CD4-positive, CD25-positive, alpha-beta regulatory T cell (primary cell): ENCODE data around the gene COX18. TPM values are rescaled to one million over a fixed set of nuclear protein-coding genes. Genes with fewer than 3 reads are reported as not detected.

ENCODE experiments used
- ATAC-seq, 2 donors: fragments of 150-1000 bp; cut with Tn5 transposase; one replicate each; pipeline ENCODE4 v1.10.0; 2021; ENCODE audit warnings: low read depth in 2 of 2, moderate number of reproducible peaks in 2 of 2, moderate library complexity in 1 of 2
- DNase-seq, 3 donors: peaks; one replicate each; pipeline versions ENCODE4 v3.0.0 to v3.0.0-alpha.2; 2012 to 2022; ENCODE audit warnings: mixed read lengths in 1 of 3
- H3K27ac ChIP-seq: one replicate; pipeline ENCODE4 v1.7.0; 2013; ENCODE audit warnings: mild to moderate bottlenecking, low read length; ENCODE audit not compliant: insufficient read depth, poor library complexity, severe bottlenecking
- H3K27me3 ChIP-seq: one replicate; pipeline ENCODE4 v1.7.0; 2013; ENCODE audit warnings: low read length; ENCODE audit not compliant: control insufficient read depth, insufficient read depth
- H3K36me3 ChIP-seq: one replicate; pipeline ENCODE4 v1.7.0; 2013; ENCODE audit warnings: mild to moderate bottlenecking, low read length, moderate library complexity; ENCODE audit not compliant: control insufficient read depth, insufficient read depth
- H3K4me1 ChIP-seq: 2 replicates; pipeline ENCODE4 v1.7.0; 2013; ENCODE audit warnings: mild to moderate bottlenecking, low read length; ENCODE audit not compliant: insufficient read depth, control insufficient read depth, poor library complexity, severe bottlenecking
- H3K4me3 ChIP-seq: one replicate; pipeline ENCODE4 v1.7.0; 2013; ENCODE audit warnings: low read depth, mild to moderate bottlenecking, low read length, moderate library complexity
- H3K9me3 ChIP-seq, 2 experiments: 1 replicate in 1 of 2; 2 replicates in 1 of 2; pipeline ENCODE4 v1.7.0; 2013; ENCODE audit warnings: low read length in 2 of 2, mild to moderate bottlenecking in 1 of 2, moderate library complexity in 1 of 2; ENCODE audit not compliant: control insufficient read depth in 2 of 2
- H3K27ac Mint-ChIP-seq, 3 donors: one replicate each; pipeline ENCODE4 v1.8.0; 2020 to 2022; ENCODE audit warnings: mild to moderate bottlenecking in 3 of 3, mixed read lengths in 3 of 3, moderate library complexity in 2 of 3
- H3K27me3 Mint-ChIP-seq: one replicate; pipeline ENCODE4 v1.8.0; 2022; ENCODE audit warnings: mild to moderate bottlenecking, mixed read lengths
- H3K36me3 Mint-ChIP-seq: one replicate; pipeline ENCODE4 v1.8.0; 2020; ENCODE audit warnings: mixed read lengths
- H3K4me1 Mint-ChIP-seq, 4 donors: one replicate each; pipeline ENCODE4 v1.8.0; 2020 to 2022; ENCODE audit warnings: mixed read lengths in 4 of 4, mild to moderate bottlenecking in 1 of 4
- H3K4me3 Mint-ChIP-seq, 4 donors: one replicate each; pipeline ENCODE4 v1.8.0; 2020 to 2022; ENCODE audit warnings: mild to moderate bottlenecking in 4 of 4, mixed read lengths in 4 of 4, moderate library complexity in 3 of 4
- H3K9me3 Mint-ChIP-seq, 7 donors: one replicate each; pipeline ENCODE4 v1.8.0; 2020 to 2022; ENCODE audit warnings: mixed read lengths in 7 of 7, mild to moderate bottlenecking in 3 of 7, moderate library complexity in 2 of 7
- polyA plus RNA-seq, 4 donors: library from polyadenylated mRNA; unstranded; fragments of 300-500 nt; fragmentation: Illumina TruSeq; gene quantifications; one replicate each; pipeline ENCODE4 v1.2.3, GENCODE V29; 2021
- total RNA-seq: library from RNA; stranded (reverse); gene quantifications from one replicate; pipeline ENCODE4 v1.2.3, GENCODE V29; 2022

The COX18 gene
- total and polyA plus RNA-seq, 5 donors from 2014 or later: 4.5 to 9.2 (median 6.9) TPM

GRCh38 chr4:73019462-73020047, 50.0 kb downstream of the COX18 start:
- Mint-ChIP-seq H3K9me3 (peaks cover 0 to 1% (median 0%) of the 10 kb centered on the region in 7 donors), H3K27ac (peak overlapping the region in 1 of 3 donors; percentile 40), H3K4me3 (peak overlapping the region in 1 of 4 donors; percentile 21), H3K27me3 (peaks cover 36% of the 10 kb centered on the region), H3K36me3 (no peaks in the 10 kb centered on the region), H3K4me1 (peaks cover 0 to 4% (median 0%) of the 10 kb centered on the region in 4 donors)
- DNase-seq: peak in 2 of 3 donors; percentile 18 to 42
- no peaks in the 10 kb centered on the region for H3K4me1 ChIP-seq
- H3K36me3 ChIP-seq: no peaks in the 10 kb centered on the region
- no peaks in the 10 kb centered on the region for H3K27me3 ChIP-seq
- H3K27ac ChIP-seq: no peak overlapping the region
- no peaks in the 10 kb centered on the region for H3K9me3 ChIP-seq
- H3K4me3 ChIP-seq: no peak overlapping the region
- ATAC-seq: no peak

- Mint-ChIP-seq H3K27ac (no peak overlapping the region), H3K4me3 (no peak overlapping the region), H3K4me1 (peaks cover 0 to 4% (median 0%) of the 10 kb centered on the region in 4 donors), H3K36me3 (no peaks in the 10 kb centered on the region), H3K27me3 (peaks cover 33% of the 10 kb centered on the region), H3K9me3 (no peaks in the 10 kb centered on the region)
- Histone ChIP-seq H3K4me1 (no peaks in the 10 kb centered on the region), H3K27ac (no peak overlapping the region), H3K4me3 (no peak overlapping the region), H3K9me3 (no peaks in the 10 kb centered on the region), H3K36me3 (no peaks in the 10 kb centered on the region), H3K27me3 (no peaks in the 10 kb centered on the region)
- DNase-seq (no peak), ATAC-seq (no peak)
Observed at GRCh38 chr4:73018595-73018994, 50.9 kb downstream of the COX18 start.

GRCh38 chr4:73013310-73013709, 56.2 kb downstream of the COX18 start:
- H3K4me3 ChIP-seq: no peak overlapping the region
- H3K9me3 Mint-ChIP-seq: peaks cover 0 to 12% (median 3%) of the 10 kb centered on the region in 7 donors
- peaks cover 7% of the 10 kb centered on the region for H3K27me3 Mint-ChIP-seq
- no peak for DNase-seq
- H3K27ac ChIP-seq: no peak overlapping the region
- H3K4me1 ChIP-seq: no peaks in the 10 kb centered on the region
- H3K4me1 Mint-ChIP-seq: no peaks in the 10 kb centered on the region
- no peak overlapping the region for H3K4me3 Mint-ChIP-seq
- no peak overlapping the region for H3K27ac Mint-ChIP-seq
- H3K36me3 Mint-ChIP-seq: no peaks in the 10 kb centered on the region
- no peaks in the 10 kb centered on the region for H3K36me3 ChIP-seq
- ATAC-seq: no peak
- H3K9me3 ChIP-seq: peaks cover 0 to 9% of the 10 kb centered on the region in 2 experiments
- H3K27me3 ChIP-seq: no peaks in the 10 kb centered on the region

GRCh38 chr4:73012673-73013072, 56.8 kb downstream of the COX18 start:
- Histone ChIP-seq H3K9me3 (peaks cover 0 to 9% of the 10 kb centered on the region in 2 experiments), H3K36me3 (no peaks in the 10 kb centered on the region), H3K27me3 (no peaks in the 10 kb centered on the region), H3K4me1 (no peaks in the 10 kb centered on the region), H3K27ac (no peak overlapping the region), H3K4me3 (no peak overlapping the region)
- no peak for ATAC-seq
- Mint-ChIP-seq H3K4me1 (no peaks in the 10 kb centered on the region), H3K27me3 (peaks cover 7% of the 10 kb centered on the region), H3K36me3 (no peaks in the 10 kb centered on the region), H3K27ac (no peak overlapping the region), H3K4me3 (no peak overlapping the region), H3K9me3 (peaks cover 0 to 12% (median 3%) of the 10 kb centered on the region in 7 donors)
- DNase-seq: no peak

- Mint-ChIP-seq H3K9me3 (peaks cover 0 to 12% (median 3%) of the 10 kb centered on the region in 7 donors), H3K27me3 (peaks cover 7% of the 10 kb centered on the region), H3K27ac (no peak overlapping the region), H3K4me1 (no peaks in the 10 kb centered on the region), H3K36me3 (no peaks in the 10 kb centered on the region), H3K4me3 (no peak overlapping the region)
- H3K36me3 ChIP-seq: no peaks in the 10 kb centered on the region
- ATAC-seq: no peak
- no peaks in the 10 kb centered on the region for H3K27me3 ChIP-seq
- H3K4me1 ChIP-seq: no peaks in the 10 kb centered on the region
- H3K9me3 ChIP-seq: peaks cover 0 to 9% of the 10 kb centered on the region in 2 experiments
- H3K27ac ChIP-seq: no peak overlapping the region
- H3K4me3 ChIP-seq: no peak overlapping the region
- DNase-seq: no peak
Observed at GRCh38 chr4:73011629-73011985, 57.9 kb downstream of the COX18 start.

- no peaks in the 10 kb centered on the region for H3K4me1 Mint-ChIP-seq
- H3K4me1 ChIP-seq: no peaks in the 10 kb centered on the region
- ATAC-seq (no peak), DNase-seq (no peak)
- peaks cover 7% of the 10 kb centered on the region for H3K27me3 Mint-ChIP-seq
- H3K9me3 ChIP-seq: peaks cover 0 to 9% of the 10 kb centered on the region in 2 experiments
- H3K27me3 ChIP-seq: no peaks in the 10 kb centered on the region
- peaks cover 0 to 12% (median 3%) of the 10 kb centered on the region in 7 donors for H3K9me3 Mint-ChIP-seq
- H3K4me3 ChIP-seq: no peak overlapping the region
- H3K4me3 Mint-ChIP-seq: no peak overlapping the region
- H3K27ac ChIP-seq: no peak overlapping the region
- H3K36me3 ChIP-seq: no peaks in the 10 kb centered on the region
- no peaks in the 10 kb centered on the region for H3K36me3 Mint-ChIP-seq
- H3K27ac Mint-ChIP-seq: no peak overlapping the region
Observed at GRCh38 chr4:73010789-73011628, 58.5 kb downstream of the COX18 start.

GRCh38 chr4:73007526-73008100, 61.9 kb downstream of the COX18 start:
- H3K27me3 Mint-ChIP-seq: peaks cover 18% of the 10 kb centered on the region
- H3K27ac Mint-ChIP-seq: no peak overlapping the region
- no peak overlapping the region for H3K27ac ChIP-seq
- DNase-seq: no peak
- no peak for ATAC-seq
- no peak overlapping the region for H3K4me3 Mint-ChIP-seq
- H3K4me1 ChIP-seq: no peaks in the 10 kb centered on the region
- H3K4me1 Mint-ChIP-seq: no peaks in the 10 kb centered on the region
- peaks cover 0 to 9% of the 10 kb centered on the region in 2 experiments for H3K9me3 ChIP-seq
- H3K27me3 ChIP-seq: no peaks in the 10 kb centered on the region
- H3K4me3 ChIP-seq: no peak overlapping the region
- peaks cover 0 to 12% (median 3%) of the 10 kb centered on the region in 7 donors for H3K9me3 Mint-ChIP-seq
- H3K36me3 Mint-ChIP-seq: no peaks in the 10 kb centered on the region
- H3K36me3 ChIP-seq: no peaks in the 10 kb centered on the region
